ENCODE measurements around the gene CCDC57.

CCDC57 gene

DNA sequence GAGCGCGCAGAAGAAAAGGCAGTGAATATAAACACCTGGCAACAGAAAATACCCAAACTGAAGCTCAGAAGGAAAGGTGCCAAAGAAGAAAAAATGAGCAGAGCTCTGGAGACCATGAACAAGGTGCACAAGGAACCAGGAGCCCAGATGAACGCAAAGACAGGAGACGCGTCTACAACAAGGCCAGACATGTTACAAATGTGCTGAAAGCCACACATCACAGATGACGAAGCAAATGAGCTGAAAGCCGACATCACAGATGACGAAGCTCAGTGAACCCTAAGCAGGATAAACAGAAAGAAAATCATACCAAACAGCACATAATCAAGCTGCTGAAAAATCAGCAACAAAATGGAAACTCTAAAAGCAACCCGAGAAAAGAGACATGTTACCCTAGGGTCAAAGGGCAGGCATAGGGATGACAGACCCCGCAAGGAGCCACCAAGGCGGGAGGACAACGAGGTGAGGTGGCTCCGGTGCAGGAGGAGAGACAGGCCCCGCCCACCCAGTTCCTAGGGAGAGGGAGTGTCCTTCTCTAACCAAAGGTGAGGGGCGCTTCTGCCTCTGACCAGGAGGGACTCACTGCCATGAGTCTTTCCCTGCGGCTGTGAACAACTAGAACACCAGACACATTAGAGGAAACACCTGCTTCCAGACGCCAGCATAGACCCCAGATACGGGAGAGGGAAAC is 39.1 kb downstream of the CCDC57 start:
- DNase-seq, result peak; percentile 47

DNA sequence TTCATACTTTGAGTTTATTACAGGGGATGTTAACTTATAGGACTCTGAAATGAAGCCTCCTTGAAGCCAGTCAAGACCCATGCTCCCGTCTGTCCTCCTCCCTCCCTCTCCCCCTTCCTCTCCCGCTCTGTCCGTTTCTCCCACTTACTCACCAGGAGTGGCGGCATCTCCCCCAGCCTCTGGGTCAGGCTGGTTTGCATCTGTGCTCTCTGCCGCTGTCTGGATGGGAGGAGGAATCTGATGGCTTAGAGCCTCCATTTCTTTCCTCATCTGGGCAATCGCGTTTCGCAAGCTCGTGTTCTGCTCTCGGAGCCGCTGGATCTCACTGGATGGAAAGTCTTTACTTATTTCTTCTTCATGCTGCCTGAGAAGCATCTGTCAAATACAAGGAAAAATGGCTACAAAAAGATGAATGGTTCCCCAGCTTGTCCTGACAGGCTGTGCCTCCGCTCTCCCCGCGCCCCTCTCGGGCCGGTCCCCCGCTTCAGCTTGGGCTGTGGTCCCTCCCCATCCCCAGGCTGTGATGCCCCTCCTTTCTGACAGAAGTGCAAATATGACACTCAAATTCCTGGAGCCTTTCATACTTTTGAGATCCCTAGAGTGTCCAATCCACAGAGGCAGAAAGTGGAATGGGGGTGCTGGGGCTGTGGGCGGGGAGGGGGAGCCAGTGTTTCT is 40.0 kb downstream of the CCDC57 start:
- no peak for DNase-seq

GRCh38 chr17:82171750-82172375 is 40.8 kb downstream of the CCDC57 start:
- DNase-seq, result no peak

DNA sequence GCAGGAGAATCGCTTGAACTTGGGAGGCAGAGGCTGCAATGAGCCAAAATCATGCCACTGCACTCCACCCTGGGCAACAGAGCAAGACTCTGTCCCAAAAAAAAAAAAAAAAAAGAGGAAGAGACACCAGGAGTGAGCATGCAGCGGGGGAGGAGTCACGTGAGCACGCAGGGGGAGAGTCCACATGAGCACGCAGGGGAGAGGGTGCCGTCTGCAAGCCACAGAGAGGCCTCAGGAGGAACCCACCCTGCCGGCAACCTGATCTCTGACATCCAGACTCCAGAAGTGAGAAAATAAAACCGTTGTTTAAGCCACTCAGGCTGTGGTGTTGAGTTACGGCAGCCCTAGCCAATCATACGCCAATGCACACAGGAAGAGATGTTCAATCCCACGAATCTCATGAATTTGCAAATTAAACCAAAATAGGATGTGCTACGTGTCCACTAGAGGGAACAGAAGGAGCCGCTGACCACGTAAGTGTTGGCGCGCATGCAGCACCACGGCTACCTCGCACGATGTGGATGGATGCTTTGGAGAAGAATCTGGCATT is 42.2 kb downstream of the CCDC57 start:
- DNase-seq, result peak; percentile 76

- DNase-seq, result no peak
Observed at GRCh38 chr17:82168568-82168967, 44.1 kb downstream of the CCDC57 start.

DNA sequence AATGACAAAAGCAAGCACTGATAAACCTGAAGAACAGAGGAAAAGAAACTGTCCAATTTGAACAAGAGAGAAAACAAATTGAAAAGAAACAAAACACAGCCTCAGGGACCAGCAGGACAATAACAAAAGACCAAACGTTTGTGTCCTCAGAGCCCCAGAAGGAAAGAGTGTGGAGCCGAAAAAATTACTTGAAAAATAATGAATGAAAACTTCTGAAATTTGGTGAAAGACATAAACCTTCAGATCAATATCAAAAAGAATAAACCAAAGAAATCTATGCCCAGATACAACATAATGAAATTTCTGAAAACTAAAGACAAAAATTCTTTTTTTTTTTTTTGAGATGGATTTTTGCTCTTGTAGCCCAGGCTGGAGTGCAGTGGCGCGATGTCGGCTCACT is 45.6 kb downstream of the CCDC57 start:
- no peak for DNase-seq

GRCh38 chr17:82164853-82165252 is 47.8 kb downstream of the CCDC57 start:
- no peak for DNase-seq

DNA sequence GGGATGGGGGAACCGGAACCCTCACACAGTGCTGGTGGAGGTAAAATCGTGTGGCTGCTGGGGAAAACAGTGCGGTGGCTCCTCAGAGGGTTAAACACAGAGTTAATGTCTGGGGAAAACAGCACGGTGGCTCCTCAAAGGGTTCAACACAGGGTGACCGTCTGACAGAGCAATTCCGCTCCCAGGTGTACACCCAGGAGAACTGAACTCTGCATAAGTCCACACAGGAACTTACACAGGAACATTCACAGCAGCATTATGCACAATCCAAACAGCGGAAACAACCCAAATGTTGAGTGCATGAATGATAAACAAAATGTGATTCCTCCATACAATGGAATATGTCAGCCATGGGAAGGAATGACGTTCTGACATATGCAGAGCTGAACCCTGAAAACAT is 51.4 kb downstream of the CCDC57 start:
- DNase-seq, result no peak

GRCh38 chr17:82160075-82160474 is 52.6 kb downstream of the CCDC57 start:
- no peak for DNase-seq

GRCh38 chr17:82158825-82159224 is 53.8 kb downstream of the CCDC57 start:
- no peak for DNase-seq

- DNase-seq, result no peak
Observed at GRCh38 chr17:82157046-82158035, 55.3 kb downstream of the CCDC57 start.

DNA sequence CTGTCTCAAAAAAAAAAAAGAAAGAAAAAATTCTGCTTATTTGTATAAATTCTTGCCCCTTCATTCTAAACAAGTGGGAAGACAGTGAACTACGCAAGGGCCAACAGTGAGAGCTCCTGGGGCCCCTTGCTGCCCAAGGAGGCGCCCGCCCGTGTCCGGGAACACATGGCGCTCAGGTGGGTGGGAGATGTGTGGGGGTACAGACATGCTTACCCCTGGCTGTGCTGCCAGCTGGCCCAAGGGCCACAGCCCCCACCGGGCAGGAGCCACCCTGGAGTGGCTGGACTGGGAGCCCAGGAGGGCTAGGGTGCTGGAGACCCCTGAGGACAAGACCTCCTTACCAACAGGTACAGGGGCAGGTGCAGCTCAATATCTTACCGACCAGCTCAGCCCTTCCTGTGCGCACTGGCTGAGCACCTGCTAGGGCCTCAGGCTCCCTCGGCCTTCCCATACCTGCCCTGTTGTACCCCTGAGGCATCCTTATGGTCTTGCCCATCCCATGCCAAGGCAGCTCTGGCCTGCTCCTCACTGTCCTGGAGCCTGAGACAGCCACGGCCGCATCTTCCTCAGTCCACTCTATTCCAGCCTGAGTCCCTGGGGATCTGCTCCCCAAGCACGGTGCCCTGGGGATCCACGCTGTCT is 56.2 kb downstream of the CCDC57 start:
- no peak for DNase-seq

DNA sequence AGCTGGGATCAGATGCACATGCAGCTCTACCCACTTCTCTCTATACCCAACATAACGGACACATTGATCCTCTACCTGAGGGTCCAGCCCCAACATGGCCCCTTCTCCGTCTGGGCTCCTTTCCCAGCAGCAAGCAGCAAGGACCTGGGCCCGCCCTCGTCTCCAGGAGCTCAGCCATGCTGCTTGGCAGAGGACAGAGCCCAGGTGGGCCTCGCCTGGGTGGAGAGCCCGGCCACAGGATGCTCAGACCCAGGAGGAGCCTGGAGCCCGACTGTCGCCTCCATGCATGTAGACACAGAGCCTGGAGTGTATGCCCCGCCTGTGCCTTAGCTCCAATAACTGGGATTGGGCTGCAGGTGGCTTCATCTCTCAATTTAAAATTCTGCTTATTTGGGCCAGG is 57.0 kb downstream of the CCDC57 start:
- DNase-seq, result no peak

GRCh38 chr17:82154881-82155331 is 57.7 kb downstream of the CCDC57 start:
- no peak for DNase-seq

GRCh38 chr17:82153745-82154375 is 58.8 kb downstream of the CCDC57 start:
- DNase-seq, result peak; percentile 43

DNA sequence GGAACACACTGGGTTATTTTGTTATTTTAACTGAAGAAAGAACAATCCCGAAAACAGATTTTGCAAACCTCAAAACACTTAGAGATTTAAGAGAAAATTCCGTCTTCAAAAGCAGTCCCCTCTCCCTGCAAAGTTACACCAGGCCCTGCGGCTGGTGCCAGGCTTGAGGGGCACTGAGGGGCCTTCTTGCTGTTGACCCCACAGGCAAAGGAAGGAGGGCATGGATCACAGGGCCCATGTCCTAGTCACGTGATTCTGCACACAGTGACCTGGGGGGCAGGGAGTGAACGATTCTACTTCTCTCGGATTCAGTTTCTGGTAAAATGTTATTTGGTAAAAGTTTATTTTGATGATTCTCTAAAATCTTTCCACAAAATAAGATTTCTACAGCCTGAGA is 59.3 kb downstream of the CCDC57 start:
- DNase-seq, result no peak

DNA sequence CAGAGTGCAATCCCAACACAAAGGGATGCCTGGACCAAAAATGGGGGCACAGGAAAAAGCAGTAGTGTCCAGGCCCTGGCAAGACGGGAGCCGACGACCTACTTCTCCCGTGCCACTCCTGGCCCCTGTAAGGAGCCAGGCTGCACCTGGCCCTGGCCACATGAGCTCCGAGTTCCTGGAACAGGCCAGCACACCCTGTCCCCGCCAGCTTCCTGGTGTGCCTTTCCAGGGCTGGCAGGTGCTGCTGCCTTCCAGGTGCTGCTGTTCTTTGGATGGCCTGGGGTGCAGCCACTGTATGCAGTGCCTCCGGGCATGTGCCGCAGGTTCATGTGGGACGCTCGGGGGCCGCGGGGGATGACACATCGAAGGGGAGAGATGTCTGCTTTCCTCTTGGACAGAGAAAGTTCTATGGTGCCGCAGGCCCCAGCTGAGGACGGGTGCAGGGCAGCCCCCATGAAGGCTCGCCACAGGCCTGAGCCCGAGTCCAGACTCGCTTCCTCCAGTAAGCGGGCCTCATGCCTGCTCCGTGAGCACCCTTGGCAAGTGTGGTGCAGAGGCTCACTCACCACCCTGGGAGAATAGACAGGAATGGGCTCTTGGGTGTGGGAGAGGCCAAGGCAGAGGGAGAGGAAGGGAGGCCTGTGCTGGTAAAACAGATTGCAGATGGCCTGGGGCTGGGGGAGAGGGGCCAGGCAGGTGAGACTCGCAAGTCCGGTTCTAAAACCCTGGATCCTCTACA is 59.9 kb downstream of the CCDC57 start:
- DNase-seq, result no peak

GRCh38 chr17:82152114-82152513 is 60.5 kb downstream of the CCDC57 start:
- DNase-seq, result no peak

DNA sequence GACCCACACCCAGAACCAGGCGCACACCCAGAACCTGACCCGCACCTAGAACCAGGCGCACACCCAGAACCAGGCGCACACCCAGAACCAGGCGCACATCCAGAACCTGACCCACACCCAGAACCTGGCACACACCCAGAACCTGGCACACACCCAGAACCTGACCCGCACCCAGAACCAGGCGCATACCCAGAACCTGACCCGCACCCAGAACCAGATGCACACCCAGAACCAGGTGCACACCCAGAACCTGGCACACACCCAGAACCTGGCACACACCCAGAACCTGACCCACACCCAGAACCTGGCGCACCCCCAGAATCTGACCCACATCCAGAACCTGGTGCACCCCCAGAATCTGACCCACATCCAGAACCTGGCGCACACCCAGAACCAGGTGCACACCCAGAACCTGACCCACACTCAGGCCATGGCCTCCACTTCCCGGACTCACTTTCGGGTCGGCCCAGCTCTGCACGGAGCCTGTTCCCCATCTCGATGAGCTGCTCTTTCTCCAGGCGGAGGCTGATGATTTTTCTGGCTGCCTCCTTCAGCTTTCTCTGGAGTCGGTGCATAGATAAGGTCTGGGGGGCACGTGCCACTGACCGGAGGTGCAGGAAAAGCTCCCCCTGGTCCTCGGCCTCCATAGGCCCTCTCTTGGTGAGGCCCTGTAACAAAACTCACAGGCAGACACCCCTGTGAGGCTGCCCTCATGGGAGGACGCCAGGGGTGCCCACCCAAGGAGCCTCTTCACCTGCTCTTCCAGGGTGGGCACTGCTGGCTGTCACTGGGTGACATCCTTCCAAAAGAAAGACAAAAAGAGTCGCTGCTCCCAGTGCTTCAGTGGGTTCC is 61.3 kb downstream of the CCDC57 start:
- DNase-seq, result no peak
